HK-2 (cell line): ENCODE data around the gene NSMCE1.
"Not testable (repeated sequence)": the region's sequence is repeated elsewhere in the genome, so short reads cannot be mapped to it uniquely, and the experiment has no call there.

Experiments
- DNase-seq: peaks from one replicate; pipeline ENCODE4 v3.0.0-alpha.2; 2018; ENCODE audit not compliant: unreplicated experiment

Gene NSMCE1

DNA sequence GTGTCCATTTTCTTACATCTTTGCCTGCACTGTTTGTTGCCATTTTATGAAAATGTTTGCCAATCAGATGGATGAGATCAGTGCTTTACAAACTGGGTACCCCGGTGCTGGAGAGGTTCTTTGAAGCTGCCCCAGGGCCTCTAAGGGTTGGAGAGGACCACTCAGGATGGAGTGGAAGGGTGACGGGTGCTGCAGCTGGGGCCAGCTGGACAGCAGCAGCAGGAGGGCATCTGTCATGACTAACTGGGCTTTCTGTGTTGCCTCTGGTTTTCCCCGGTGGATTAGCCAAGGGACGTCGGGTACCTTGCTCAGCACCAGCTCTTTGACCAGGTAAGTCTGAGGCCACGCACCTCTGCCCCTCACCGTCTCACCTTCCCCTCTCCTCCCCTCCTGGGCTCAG is 52.9 kb downstream of the NSMCE1 start:
- no peak for DNase-seq

DNA sequence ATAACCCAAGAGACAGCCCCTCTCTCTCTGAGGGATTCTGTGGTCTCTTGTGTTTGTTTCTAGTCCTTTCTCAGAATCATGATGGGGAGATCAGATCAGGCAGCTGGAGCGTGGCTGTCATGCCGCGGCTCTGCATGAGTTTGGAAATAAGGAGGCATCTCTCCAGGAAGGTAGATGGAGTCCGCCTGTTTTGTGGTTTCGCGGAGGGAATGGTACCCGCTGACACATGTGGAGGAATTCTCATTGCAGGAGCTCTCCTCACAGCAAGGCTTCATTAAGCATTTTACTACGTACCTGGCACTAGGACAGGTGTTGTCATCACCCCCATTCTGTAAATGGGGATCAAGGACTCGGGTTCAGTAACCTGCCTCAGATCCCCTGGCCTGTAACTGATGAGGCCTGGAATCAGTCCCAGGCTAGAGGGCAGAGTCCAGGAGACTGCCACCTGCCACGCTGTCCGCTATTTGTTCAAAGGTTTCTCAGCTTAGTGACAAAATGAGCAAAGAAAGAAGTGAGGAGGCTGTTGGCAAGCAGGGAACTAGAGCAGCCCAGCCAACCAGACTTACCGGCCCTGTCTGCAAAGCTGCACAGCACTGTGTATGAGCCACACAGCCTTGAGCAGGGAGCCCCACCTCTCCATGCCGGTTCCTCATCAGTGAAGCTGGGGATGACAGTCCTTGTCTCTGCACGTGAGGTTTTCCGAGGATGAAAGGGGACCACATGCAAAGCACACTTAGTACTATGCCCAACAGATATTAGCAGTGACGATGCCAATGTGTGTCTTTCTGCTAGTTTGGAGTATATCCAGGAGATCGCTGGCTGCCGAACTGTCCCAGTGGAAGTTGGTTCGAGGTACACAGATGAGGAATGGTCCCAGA is 54.2 kb downstream of the NSMCE1 start:
- DNase-seq = no peak

DNA sequence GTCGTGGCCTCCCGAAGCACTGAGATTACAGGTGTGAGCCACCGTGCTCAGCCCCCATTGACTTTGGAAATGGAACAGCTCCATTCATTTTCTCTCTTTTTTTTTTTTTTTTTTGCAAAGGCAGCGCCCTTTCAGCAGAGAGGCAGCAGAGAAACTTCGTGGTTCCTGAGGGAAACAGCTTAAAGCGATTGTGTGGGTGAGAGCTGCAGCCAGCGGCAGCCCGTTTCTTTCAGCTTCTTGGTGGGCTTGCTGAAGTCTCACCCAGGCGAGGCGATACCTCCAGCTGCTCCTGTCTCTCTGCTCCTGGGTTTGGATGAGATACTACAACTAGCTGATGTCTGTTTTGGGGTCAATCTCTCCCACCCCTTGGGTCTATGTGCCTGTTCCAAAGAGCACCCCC is 57.5 kb downstream of the NSMCE1 start:
- no peak for DNase-seq

DNA sequence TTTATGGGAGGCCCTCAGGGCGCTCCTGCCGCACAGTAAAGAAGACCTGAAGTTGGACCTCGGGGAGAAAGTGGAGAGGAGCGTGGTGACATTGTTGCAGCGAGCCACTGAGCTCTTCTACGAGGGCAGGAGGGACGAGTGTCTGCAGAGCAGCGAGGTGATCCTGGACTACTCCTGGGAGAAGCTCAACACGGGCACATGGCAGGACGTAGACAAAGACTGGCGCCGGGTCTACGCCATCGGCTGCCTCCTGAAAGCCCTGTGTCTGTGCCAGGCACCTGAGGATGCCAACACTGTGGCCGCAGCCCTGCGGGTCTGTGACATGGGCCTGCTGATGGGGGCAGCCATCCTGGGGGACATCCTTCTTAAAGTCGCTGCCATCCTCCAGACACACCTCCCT is 58.4 kb downstream of the NSMCE1 start:
- DNase-seq = no peak

DNA sequence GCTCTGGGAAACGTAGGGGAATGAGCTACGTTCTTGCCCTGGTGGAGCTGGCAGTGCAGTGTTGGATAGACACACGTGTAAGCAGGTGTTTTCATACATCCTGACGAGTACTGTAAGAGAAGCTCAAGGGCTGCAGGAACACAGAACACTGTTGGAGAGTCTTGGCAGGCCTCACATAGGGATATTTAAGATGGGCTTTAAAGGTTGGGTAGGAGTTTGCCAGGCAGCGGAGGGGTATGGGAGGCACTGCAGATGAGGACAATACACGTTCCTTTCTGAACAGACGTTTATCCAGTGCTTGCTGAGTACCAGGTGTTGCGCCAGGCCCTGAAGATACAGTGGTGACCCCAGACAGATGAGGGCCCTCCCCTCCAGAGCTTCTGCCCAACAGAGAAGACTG is 59.0 kb downstream of the NSMCE1 start:
- DNase-seq = no peak

DNA sequence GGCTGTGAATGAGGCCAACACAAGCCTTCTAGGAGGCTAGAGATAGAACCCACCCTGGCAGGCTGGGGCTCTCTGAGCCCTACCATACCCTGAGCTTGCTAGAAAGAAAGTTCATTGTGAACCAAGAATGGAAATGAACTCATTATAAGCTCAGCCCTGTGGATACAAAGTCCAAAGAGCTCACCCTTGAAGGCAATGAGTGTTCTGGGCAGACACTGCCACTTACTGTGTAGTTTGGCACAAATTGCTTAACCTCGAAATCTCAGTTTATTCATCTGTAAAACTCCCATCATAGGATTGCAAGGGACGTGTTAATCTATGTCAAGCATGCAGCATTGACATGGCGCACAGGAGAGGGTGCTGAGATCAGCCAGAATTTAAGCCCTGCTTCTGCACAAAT is 59.8 kb downstream of the NSMCE1 start:
- DNase-seq = no peak

DNA sequence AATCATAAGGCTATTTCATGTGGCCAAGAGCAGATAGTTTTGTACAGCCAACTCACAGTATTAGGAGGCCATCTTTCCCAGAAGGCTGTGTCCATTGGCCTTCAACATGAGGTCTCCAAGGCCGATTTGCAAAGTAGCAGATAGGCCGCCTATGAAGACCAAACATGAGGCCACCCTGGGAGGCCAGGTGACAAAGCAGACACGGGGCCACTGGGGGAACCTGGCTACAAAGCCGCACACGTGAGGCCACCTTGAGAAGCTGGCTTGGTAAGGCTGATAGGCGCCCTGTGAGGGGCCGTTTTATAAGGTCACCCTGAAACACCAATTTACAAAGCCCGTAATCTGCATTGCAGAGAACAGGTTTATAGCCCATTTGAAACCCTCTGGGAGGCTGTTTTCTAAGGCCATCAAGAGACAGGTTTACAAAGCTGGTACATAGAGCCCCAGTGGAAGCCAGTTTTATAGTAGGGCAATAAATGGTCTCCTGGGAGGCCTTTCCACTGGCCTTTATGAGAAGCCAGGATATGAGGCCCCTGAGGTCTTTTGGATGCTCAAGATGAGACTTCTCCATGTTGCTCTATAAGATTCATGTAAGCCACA is 60.4 kb downstream of the NSMCE1 start:
- no peak for DNase-seq

DNA sequence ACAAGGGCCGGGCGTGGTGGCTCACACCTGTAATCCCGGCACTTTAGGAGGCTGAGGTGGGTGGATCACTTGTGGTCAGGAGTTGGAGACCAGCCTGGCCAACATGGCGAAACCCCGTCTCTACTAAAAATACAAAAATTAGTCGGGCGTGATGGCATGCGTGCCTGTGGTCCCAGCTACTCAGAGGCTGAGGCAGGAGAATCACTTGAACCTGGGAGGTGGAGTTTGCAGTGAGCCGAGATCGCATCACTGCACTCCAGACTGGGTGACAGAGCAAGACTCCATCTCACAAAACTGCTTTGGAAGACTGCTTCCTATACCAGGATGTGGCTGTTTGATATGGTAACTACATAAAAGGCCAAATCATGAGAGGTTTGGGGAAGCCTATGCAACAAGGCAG is 61.5 kb downstream of the NSMCE1 start:
- DNase-seq = peak; percentile 30

DNA sequence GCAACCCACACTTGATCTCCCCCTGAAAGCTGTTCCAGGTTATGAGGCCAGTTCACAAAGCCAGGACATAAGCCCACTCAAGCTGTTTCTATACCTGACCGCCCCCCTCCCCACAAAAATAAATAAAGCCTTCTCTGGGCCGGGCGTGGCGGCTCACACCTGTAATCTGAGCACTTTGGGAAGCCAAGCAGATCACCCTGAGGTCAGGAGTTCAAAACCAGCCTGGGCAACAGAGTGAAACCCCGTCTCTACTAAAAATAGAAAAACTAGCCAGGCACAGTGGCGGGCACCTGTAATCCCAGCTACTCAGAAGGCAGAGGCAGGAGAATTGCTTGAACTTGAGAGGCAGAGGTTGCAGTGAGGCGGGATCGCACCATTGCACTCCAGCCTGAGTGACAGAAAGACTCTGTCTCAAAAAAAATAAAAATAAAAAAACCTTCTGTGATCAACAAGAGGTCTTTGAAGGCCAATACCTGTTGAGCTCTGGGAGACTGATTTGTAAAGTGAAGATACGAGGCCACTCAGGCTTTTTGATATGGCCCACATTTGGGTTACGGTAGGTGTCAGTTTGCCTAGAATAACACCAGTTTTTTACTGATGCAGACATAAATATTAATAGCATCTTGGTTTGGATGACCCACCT is 63.0 kb downstream of the NSMCE1 start:
- DNase-seq = no peak

DNA sequence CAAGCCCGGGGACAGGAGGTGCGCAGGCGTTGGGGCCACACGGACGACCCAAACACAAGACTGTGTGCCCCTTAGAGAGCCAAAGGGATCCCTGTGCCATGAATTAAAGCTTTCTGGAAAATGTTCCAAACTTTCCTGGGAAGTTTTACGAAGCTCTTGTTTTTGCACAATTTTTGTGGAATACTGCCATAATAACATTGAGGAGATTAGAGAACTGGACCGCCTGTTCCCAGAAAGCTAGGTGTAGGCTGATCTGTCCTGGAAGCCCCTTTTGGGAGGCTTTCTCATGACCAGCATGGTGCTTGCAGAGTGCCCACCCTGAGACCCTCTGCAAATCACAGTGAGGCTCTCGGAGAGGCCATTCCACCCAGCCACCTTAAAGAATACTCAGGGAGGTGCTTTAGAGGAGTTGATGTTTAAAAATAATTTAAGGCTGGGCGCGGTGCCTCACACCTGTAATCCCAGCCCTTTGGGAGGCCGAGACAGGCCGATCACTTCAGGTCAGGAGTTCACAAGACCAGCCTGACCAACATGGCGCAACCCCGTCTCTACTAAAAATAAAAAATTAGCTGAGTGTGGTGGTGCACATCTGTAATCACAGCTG is 64.2 kb downstream of the NSMCE1 start:
- DNase-seq = no peak

DNA sequence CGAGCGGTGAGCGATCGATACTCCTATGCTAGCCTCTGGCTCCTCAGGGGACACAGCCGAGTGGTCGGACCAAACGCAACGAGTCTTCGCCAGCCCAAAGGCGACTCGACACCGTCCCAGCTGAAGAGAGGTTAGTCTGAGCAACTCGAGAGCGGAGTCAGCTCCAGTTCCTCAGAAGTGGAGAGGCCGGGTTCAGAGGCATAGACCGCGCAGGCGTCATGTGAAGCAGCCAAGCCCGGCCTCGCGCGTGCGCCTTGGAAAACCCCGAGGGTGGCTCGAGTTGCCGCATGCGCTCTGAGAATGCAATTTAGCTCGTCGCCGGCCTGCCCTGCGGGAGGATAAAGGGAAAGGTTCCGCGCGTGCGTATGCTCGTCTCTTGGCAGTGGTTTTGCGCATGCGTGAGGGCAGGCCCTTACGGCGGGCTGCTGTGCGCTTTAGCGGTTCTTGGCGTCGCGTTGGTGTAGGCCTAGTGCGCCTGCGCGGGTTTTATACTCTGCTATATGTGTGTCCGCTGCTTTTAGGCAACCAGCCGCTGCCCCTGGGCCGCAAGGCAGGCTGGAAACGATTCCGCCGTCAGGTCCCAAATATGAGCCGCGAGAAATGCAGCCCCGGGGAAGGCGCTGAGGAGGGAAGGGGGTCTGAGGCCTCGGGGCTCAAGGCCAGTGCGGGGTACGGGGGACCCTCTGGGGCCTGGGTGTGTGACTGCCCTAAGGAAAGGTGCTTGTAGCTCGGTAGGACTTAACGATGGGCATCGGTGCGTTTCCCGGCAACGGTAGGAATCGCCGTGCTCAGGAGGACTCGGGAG is 64.9 kb downstream of the NSMCE1 start, which contains the start of gene KDM8:
KDM8 (plus strand) TSS at position 20 of the 805 bp plus-strand sequence. CDS start 6,598 bp downstream, outside the sequence.
- peak; percentile 97 for DNase-seq

DNA sequence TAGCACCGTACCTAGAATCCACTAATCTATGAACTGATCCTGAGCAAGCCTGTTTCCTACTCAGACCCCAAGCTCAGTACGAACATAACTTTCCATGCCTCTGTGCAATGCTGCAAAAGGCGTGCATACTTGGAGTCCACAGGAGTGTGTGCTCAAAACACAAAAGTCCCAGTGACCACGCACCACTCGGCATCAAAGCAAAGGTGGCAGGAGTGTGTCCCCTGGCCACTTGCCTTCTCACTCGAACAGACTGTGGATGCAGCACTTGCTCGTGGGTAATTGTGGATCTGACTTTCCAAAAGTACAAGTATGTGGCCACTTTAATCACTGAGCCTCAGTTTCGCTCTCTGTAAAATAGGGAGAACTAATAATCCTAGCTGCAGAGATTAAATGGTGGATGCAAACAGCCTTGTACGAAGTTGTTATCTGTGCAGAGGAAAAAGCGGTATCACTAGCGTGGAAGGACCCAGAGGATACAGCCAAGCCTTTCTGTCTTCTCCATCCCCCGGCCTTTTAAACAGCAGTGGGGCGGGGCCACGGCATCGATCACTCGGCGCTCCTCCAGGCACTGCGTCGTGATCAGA is 65.6 kb downstream of the NSMCE1 start:
- DNase-seq = no peak

DNA sequence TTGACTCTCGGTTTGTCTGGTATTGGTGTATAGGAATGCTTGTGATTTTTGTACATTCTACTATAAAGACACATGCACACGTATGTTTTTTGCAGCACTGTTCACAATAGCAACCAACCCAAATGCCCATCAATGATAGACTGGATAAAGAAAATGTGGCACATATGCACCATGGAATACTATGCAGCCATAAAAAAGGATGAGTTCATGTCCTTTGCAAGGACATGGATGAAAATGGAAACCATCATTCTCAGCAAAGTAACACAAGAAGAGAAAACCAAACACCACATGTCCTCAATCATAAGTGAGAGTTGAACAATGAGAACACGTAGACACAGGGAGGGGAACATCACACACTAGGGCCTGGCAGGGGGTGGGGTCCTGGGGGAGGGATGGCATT is 67.7 kb downstream of the NSMCE1 start:
- DNase-seq = not testable (repeated sequence)

DNA sequence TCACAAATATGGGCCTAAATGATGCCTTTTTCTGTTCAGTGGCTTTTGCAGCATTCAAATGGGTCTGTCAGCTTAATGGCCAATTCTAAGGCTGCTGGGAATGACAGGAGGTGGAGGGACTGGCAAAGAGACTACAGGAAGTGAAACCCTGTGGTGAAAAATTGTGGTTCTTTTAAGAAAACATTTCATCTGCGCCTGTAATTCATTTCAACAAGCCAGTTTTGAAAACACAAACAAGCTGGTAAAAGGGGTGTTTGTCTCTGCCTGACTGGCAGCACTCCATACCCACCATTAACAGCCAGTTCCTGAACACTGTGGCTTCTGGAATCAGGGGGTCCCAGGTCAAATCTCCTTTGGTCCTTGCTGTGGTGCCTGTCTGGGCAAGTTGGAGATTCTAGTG is 68.8 kb downstream of the NSMCE1 start:
- DNase-seq = no peak

DNA sequence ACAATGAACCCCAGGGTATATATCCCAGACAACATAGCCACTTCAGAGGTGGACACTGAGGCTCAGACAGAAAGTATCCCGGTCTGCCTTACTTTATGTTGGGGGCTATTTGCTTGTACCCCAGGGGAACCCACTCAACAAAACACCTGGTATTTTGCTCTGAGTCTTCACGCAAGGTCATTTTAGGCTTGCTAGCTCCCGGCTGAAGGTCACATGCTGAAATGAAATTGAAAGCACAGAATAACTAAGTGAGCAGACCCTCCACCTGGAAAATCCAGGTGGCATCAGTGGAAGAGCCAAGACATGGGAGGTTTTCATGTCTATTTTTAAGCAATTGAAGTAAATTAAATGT is 69.4 kb downstream of the NSMCE1 start:
- no peak for DNase-seq

DNA sequence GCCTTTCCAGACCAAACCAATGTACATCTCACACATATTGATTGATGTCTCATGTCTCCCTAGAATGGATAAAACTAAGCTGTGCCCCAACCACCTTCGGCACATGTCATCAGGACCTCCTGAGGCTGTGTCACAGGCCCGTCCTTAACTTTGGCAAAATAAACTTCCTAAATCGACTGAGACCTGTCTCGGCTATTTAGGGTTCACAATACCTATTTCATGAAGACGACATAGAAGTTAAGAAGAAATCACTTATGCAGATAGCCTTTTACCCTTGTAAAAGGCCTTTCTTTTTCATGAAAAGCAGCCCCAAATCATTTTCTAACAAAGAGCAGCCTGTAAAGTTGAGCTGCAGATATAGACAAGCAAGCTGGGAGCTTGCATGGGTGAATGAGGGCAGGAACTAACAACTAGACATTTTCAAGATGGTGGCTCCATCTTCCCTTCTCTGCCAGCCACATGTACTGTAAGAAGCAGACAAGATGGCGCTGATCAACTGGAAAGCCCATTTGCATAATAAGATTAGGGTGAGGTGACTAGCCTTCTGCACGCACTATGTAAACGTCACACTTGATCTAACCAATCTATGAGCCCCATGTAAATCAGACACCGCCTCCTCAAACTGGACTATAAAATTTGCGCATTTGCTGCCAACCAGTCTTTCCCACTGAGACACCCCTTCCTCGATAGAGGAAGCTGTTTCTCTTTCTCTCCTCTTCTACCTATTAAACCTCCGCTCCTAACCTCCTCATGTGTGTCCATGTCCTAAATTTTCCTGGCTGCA is 69.9 kb downstream of the NSMCE1 start:
- DNase-seq = no peak

DNA sequence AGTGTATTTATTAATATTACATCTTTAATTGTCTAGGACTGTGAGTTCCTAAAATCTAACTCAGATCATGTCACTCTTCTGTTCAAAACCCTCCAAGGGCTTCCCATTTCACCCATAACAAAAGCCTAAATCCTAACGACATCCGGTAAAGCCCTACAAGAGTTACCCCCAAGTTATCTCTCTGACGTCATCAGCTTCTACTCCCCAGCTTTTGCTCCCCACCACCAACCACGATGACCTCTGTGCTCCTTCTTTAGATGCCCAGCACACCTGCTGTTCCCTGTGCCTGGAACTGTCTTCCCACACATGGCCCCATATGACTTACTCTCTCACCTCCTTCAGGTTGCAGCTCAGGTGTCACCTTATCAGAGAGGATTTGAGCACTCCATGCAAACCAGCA is 71.6 kb downstream of the NSMCE1 start:
- no peak for DNase-seq

DNA sequence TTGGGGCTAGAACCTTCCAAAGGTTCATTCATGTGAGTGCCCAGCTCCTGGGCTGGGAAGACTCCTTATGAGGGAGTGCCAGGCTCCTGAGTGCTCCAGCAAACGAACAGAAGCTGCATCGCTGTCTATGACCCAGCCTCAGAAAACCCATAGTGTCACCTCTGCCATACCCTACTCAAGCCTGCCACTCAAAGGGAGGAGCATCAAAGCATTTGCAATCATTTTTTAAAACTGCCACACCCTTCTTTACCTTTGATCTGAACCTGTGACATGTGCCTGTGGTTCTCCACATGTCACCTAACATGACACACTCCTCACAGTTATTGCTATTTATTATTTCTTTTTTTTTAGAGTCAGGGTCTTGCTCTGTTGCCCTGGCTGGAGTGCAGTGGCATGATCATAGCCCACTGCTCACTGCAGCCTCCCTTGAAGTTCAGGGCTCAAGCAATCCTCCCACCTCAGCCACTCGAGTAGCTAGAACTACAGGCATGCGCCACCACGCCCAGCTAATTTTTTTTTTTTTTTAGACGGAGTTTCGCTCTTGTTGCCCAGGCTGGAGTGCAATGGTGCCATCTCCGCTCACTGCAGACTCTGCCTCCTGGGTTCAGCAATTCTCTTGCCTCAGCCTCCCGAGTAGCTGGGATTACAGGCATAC is 72.5 kb downstream of the NSMCE1 start:
- DNase-seq = no peak

DNA sequence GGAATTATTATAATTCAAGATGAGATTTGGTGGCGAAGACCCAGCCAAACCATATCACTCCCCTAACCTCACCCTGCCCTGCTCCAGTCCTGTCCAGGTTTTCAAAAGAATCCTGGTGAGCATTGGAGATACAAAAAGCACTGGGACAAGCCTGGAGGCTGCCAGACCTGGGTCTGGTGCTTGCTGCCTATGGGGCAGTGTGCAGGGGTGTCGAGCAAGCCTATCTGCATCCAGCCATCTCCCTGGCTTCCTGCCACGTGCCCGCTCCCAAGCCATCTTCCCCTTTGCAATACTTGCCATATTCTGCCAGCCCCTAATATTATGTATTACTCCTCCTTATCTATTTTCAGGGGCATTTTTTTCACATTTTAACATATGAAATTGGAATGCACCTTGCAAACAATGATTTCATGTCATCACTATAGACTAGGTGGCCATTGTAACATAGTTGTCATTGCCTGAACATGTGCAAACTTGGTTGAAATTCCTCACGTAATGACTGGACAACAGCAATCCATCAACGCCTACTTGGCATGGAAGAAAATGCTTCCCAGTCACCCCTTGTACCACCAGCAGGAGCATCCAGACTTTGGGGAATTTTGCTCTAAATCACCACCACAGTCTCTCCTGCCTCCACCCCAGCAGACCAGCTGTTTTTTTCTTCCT is 73.4 kb downstream of the NSMCE1 start:
- no peak for DNase-seq
